HG02623 (cell line): Measurements from ENCODE around the gene TRAF5.

Experiments
- ATAC-seq: cut with Tn5 transposase; IDR thresholded peaks from one replicate; pipeline ENCODE4 v1.9.1; 2021; ENCODE audit warnings: moderate library complexity; ENCODE audit not compliant: unreplicated experiment

TRAF5 gene

DNA sequence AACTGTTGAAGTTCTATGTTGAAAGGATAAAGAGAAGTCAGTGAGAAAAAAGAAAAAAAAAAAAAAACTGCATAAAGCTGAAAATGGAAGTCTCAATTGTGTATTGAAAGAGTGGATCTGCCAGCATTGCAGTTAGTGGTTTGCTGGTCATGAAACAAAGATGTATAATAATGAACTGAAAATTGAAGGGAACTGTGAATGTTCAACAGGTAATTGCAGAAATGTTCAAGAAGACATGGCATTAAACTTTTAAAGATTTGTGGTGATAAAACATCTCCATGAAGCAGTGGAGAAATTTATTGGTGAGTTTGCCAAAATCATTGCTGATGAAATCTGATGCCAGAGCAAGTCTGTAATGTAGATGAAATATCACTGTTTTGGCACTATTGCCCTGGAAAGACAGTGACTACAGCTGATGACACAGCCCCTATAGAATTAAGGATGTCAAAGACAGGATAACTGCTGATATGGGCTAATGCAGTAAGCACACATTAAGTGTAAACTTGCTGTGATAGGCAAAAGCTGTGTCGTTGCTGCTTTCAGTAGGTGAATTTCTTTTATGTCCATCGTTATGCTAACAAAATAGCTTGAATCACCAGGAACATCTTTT is 94.3 kb downstream of the TRAF5 start:
- no peak for ATAC-seq

DNA sequence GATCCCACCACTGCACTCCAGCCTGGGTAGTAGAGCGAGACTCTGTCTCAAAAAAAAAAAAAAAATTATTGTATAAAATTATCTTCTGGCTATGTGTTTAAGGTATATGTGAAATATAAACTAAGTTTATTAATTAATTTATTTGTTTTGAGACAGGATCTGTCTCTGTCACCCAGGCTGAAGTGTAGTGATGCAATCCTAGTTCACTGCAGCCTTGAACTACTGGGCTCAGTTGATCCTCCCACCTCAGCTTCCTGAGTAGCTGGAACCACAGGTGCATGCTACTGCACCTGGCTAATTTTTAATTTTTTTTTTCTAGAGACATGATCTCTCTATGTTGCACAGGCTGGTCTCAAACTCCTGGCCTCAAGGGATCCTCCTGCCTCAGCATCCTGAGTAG is 97.4 kb downstream of the TRAF5 start:
- no peak for ATAC-seq
